Non-pigmented ciliary epithelial cell (primary cell): Measurements from ENCODE around the gene MYOM1.

Experiments used
- DNase-seq: peaks from one replicate; pipeline ENCODE4 v3.0.0-alpha.2; 2010; ENCODE audit warnings: low read depth

The MYOM1 gene

DNA sequence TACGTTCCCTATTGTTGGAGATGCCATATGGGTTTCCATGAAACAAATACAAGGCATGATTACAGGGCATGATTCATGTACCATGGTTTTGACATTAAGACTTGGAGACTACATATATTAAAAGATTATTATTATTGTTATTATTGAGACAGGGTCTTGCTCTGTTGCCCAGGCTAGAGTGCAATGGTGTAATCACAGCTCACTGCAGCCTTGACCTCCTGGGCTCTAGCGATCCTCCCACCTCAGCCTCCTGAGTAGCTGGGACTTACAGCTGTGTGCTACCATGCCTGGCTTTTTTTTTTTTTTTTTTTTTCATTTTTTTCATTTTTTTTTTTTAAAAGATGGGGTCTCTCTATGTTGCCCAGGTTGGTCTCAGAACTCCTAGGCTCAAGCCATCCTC, 69.1 kb downstream of the MYOM1 start:
- no peak for DNase-seq

DNA sequence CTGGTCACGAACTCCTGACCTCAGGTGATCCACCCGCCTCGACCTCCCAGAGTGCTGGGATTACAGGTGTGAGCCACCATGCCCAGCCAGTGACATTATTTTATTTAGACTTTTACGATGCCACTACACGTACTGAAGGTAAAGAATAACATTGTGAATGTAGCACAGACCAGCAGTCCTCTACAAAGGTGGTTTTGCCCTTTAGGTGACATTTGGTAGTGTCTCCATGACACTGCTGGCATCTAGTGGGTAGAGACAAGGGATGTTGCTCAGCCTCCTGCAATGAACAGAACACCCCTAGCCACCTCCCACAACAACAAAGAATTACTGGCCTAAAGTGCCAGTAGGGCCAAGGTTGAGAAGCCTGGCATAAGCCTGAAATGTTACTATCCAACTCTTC, 69.5 kb downstream of the MYOM1 start:
- DNase-seq = no peak

DNA sequence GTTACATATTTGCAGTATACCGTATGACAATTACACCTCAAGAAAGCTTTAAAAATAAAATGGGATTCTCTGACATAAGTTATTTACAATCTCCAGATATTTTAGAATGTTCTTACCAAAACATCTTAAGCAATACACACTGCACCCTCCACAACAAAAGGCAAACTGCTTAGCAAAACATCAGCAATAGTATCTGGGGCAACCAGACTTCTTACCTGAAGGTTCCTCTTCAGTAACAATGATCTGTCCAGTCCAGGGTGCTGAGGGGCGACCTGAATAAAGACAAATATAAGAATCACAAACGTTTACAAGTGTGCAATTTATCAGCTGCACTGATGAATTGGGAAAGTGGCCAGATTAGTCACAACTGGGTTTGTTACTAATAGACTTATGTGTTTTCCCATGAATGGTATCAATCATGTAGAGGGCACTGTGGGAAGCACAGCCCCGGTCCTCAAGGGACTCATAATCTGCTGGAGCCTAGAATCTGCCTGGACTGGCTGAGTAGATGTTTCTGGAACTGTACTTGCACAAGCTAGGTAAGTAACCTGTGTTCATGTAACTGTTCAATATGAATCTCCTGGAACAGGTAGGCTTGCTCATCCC, 70.7 kb downstream of the MYOM1 start:
- DNase-seq = no peak

DNA sequence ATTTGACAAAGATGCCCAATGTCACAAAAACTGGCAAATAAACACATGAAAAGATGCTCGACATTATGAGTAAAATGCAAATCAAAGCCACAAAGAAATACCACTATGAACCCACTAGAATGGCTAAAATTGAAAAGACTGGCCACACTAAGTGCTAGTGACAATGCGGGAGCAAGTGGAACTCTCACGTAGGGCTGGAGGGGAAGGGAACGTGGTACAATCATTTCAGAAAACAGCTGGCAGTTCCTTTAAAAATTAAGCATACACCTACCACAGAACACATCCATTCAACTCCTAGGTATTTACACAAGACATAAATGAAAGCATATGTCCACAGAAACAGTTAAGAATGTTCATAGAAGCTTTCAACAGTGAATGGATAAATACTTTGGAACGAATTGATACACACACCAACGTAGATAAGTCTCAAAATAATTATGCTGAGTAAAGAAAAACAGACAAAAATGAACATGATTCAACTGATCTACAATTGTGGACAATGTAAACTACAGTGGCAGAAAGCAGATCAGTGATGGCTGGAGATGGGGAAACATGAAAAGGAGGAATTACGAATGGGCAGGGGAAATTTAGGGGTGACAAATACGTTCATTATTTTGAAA, 71.7 kb downstream of the MYOM1 start:
- no peak for DNase-seq

DNA sequence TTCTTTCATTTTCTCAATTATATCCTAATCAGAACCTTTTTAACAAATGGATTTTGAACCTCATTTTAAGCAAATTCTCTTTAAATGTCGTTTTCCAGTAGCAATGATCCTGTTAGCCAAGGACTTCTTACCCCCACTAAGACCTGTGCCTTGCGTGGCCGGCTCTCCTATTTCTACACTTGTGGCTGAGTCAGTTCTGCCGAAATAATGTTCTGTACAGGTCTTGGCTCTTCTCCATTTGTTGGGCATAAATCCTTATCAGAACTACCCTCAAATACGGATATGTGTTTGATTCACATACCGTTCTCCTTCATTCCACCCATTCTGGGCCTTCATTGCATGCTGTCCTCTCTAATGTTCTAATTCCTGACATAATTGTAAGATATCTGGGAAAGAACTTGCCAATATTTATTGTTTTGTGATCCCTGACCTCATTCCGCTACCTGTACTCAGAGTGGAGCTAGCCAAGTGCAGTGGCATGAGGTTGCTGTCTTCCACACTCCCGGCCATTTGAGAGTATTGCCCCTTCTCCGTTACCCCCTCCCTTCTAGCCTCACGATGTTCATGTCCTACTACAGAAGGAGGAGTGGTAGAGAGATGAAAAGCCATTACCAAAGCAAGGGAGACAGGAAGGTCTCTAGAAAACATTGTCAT, 78.7 kb downstream of the MYOM1 start:
- DNase-seq = no peak

DNA sequence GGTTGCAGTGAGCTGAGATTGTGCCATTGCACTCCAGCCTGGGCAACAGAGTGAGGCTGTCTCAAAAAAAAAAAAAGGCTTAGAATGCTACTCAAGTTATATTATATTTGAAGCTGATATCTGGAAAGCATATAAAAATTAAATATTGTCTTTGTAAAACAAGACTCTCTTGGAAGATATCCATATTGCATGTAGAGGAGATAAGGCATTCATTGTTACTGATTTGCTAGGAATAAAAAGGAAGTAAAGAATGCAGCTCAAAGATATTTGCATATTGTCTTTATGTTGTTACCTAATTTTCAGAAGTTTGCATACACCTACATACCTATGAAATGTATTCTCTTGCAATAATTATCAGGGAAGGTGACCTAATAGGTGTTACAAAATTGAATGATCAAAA, 79.4 kb downstream of the MYOM1 start:
- no peak for DNase-seq

DNA sequence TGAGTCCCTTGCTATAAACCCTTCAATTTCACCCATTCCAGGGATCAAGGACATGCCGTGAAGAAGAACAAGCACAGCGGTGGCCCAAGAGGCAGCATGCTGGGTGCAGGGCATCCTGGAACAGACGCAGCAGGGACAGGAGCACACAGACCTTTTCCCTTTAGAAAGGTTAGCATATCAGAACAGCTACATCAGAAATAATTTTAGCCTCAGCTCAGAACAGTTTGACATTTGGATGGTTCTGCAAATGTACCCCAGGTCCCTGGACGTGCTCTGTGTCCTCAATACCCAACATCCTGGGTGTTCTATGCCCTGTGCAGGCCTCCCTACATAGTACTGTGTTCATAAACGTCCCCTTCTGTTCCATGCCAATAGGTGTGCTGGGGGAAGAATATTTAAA, 80.4 kb downstream of the MYOM1 start:
- DNase-seq = no peak

DNA sequence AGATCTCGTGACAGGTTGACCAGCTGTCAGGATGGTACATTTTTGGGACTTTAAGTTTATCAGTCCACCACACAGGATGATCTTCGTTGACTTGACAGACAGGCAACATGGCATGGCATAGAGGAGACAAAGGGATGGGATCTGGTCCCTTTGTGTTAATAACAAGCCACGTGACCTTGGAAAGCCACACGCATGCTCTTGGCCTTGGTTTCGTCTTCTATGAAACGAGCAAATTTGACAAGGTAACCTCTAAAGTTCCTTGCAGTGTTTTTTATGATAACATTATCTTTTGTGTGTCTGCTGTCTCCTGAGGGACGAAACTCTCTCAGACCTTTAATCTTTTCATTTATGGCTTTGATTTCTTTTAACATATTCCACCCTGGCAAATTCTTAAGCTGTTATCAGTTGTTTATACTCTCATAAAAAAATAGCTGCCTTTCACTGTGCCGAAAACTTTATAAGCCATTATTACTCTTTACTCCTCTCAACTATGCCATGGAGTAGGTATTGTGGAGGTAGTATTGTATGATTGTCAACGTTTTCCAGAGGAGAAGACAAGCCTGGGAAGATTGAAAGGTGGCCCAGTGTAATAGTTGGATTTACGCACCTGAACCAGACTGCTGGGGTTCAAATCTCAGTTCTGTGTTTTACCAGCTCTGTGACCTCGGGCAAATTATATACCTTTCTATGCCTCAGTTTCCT, 81.3 kb downstream of the MYOM1 start:
- no peak for DNase-seq

DNA sequence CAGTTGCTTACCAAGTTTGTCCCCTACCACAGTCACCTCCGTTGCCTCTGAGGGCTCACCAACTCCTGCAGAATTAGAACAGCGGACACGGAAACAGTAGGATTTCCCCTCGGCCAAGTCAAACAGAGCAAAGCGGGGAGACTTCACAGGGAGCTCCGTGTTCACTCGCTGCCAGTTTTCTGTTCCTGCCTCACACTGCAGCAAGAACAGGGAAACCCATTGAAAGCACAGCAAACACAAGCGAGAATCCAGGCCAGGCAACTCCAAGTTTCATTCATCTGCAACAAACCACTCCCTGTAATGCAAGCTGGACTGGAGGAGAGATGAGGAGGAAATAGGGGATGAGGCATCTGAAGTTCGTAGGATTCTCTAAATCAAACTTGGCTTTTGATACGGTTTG, 84.2 kb downstream of the MYOM1 start:
- DNase-seq = no peak

DNA sequence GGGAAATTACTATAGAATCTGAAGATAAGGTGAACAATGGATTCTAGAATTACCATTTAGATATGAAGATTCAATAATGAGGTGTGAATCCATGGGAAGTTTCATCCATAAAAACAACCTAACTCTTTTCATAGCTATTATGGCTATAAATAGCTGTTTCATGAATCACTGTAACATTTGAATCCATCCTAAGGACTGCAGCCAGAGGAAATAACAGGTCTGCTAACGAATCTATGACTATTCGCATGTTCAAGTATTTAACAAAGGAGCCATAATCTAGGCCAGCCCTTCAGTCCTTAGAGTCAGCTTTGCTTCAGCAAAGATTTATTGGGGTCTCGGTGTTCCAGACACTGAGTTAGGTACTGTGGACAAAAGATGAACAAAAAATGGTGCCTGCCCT, 87.1 kb downstream of the MYOM1 start:
- DNase-seq = no peak

DNA sequence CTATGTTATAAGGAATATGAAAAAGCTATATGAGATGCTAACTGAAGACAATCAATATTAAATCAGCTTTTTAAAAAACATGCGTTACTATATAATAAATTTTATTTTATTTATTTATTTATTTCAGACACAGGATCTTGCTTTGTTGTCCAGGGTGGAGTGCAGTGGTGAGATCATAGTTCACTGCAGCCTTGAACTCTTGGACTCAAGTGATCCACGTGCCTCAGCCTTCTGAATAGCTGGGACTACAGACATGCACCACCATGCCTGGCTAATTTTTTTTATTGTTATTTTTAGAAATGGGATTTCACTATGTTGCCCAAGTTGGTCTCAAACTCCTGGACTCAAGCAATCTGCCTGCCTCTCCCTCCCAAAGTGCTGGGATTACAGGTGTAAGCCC, 89.4 kb downstream of the MYOM1 start:
- no peak for DNase-seq

DNA sequence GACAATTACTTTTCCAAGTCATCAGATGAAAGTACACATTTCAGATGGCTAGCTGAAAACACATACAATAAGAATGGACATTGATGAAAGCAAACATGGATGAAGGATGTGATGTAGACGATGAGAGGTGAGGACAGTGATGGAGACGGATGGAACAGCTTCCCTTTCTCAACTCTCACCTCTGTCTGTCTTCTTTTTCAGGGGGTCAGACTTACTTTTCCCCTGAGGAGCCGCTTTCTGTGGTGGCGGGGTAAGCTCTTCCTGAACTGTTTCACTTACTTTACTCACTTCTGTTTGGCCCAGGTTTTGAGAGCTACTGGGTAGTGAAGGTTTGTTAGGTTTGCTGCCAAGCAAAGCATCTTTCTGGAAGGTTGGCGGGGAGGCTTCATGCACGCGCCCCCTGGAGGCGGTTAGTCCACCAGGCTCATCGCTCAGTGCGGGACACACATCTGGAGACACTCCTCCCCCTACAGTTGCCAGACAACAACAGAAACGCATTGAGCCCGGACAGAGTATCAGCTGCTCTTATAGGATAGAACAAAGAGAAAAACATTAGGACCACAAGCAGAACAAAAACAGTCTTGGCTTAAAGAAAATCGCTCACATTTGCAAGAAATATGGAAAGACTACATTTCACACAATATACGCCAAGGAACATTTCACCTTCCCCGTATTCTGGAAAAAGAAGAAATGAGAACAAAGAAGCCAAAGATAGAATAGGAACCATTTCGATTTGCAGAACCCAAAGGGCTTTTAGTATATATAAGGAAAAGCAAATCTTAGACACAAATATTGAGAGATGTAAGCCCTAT, 90.5 kb downstream of the MYOM1 start:
- peak; percentile 48 for DNase-seq

DNA sequence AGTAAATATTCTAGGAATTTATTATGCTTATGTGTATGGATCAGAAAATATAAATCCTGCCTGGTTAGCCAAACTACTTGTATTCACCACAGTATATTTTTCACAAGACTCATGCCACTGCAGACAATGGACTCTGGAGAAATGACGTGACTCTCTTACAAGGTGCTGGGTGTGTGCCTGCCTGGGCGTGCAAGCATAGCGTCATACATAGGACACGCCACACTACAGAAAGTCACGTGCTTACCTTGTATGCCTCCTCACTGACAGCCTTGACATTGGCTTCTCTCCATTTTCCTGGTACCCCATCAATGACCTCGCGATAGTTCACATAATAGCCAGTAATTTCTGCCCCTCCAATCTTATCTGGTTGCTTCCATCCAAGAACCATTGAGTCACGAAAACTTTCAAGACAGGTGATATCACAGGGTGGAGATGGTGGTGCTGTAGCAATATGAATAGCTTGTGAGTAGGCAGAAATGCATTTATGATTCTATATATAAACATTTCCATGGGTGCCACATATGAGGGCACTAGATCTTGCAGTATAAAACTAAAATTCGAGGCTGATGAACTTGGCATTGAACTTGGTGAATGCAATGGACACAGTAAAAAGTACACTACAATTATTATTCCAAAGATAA, 93.2 kb downstream of the MYOM1 start:
- no peak for DNase-seq

DNA sequence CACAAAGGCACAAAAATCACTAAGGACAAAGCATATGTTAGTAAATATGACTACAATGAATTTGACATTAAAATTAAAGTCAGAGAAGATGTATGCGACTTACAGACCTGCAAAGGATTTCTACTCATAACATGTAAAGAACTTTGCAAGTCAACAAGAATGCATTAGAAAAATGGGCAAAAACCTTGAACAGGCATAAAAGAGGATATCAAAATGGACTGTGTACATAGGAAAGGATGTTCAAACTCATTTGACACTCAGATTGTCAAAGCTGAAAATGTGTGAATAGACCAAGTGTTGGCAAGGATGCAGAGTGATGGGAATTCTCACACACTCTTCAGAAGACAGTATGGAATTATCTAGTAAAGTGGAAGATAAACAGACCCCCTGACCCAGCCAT, 94.9 kb downstream of the MYOM1 start:
- DNase-seq = no peak

DNA sequence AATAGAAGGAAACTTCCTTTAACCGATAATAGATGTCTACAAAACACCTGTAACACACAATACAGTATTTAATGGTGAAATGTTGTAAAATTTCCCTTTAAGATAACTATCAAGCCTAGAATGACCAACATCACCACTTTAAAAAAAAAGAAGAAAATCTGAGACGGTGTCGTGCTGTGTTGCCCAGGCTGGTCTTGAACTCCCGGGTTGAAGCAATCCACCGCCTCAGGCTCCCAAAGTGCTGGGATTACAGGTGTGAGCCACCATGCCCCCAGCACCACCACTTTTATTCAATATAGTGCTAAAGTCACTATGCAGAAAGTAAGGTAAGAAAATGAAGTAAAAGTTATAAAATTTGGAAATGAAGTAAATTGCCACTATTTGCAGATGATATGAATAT, 96.9 kb downstream of the MYOM1 start:
- no peak for DNase-seq

DNA sequence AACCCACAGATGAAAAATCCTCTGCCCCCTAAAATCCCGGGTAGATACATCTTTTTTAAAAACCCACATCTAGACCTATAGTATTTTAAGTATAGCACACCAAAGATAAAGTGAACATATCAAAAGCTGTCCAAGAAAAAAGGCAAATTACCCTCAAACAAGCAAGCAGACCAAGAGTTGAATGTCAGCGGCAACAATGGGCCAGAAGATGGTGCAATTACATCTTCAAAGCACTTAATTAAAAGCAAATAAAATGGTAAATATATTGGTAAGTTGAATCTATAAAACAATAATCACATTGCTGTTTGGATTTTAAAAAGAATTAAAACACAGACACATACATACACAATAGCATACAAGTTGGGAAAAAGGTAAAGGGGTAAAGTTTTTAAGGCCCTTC, 98.5 kb downstream of the MYOM1 start:
- no peak for DNase-seq

DNA sequence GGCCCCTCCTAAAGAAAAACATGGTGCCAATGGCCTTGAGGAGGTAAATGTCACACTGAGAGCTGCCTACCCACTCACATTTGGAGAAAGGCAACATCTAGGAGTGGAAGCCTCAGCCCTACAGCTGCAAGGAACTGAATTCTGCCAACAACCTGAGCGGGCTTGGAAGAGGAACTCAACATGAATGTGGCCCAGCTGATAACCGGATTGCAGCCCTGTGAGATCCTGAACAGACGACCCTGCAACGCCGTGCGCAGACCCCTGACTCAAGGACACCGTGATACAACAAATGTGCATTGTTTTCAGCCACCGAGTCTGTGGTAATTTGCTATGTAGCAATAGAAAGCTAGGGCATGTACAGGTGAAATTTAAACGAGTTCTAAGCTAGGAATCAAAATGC, 99.4 kb downstream of the MYOM1 start:
- DNase-seq = no peak

DNA sequence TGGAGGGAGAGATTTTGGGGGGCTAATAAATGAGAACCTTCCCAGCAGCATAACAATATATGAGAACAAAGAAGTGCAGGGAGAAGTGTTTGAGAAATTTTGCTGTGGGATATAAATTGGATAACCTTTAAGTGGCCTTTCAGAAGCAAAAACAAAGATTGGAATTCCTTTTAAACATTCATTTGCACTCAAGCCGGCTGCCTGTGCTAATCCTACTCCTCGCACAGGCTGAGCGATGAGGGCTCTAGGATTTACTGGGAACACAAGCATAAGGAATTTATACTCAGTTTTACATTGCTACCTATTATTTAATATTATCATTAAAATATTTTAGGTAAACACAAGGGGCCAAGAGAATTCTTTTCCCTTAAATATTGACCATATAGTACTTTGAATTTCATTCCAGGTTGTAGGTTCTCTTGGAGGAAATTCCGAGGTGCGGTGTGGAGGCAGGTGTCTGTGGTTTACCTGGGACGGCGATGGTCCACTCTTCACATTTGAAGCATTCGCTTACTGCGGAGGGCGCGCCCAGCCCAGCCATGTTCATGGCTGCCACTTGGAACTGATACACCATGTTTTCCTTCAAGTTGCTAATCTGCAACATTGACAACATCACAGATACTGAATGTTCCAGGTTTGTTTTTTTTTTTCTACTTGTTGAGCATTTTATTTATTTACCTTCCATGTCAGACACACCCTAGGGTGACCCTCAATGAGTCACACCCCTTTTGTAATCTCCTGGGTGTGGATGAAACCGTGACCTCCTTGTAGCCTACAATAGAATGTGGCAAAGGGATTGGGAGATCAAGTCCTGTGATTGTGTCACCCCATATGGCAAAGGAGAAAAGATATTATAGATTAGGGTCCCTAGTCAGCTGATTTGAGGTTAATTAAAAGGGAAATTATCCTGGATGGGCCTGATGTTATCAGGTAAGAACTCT, 100.1 kb downstream of the MYOM1 start:
- DNase-seq = no peak

DNA sequence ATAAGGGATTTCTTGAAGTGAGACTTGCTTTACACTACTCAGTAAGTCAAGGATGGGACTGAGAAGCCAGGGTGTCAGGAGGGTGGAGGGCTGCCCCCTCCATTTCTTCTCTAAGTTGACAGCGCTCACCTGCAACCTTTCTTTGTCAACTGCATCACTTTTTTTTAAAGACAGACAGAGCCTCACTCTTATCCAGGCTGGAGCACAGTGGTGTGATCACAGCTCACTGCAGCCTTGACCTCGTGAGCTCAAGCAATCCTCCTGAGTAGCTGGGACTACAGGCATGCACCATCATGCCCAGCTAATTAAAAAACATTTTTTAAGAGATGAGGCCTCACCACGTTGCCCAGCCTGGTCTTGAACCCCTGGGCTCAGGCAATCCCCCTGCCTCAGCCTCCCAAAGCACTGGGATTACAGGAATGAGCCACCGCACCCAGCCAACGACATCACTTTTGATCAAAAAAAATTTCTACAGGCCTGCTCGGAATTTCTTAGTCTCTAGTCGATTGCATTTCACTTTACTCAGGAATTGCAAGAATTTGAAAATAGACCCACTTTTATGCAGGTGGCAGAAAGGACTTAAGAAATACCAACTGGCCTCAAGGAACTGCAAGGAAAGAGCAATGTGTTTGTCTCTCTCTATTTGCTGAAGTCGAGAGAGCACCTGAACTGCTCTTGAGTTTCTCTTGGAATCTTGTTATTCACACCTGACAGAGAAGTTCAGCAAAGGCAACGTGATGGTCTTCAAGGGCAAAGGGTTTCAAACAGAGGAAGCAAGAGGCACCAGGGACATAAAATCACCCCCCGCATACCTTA, 101.4 kb downstream of the MYOM1 start:
- no peak for DNase-seq
